GM21786 (cell line): ENCODE measurements around the gene EEFSEC.
"Not testable (repeated sequence)": the region's sequence is repeated elsewhere in the genome, so short reads cannot be mapped to it uniquely, and the experiment has no call there.

Experiments
- ATAC-seq: cut with Tn5 transposase; IDR thresholded peaks from one replicate; pipeline ENCODE4 v1.9.1; 2021; ENCODE audit not compliant: unreplicated experiment

Gene EEFSEC

DNA sequence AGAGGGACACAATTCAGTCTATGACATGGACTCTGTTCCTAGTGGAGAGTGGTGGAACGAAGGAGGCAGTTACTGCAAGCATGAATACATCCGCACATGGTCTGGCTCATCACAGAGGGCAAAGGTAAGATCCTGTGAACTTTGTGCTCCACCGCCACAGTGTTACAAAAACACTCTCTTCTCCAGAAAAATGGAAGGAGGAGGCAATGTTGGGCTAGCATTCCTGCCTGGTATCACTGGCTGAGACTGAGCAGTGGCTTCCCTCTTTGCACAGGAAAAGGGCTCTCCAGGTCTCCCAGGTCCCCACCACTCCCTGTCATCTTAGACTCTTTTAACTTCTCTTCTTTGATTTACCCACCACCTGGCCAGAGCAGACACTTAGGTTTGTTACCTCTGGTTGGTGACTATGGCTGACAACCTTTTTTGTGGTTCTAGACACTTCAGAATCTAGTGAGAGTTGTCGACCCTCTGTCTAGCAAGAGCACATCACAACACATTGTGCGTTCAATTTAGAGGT lies 1.5 kb upstream of the EEFSEC start:
- ATAC-seq: no peak

DNA sequence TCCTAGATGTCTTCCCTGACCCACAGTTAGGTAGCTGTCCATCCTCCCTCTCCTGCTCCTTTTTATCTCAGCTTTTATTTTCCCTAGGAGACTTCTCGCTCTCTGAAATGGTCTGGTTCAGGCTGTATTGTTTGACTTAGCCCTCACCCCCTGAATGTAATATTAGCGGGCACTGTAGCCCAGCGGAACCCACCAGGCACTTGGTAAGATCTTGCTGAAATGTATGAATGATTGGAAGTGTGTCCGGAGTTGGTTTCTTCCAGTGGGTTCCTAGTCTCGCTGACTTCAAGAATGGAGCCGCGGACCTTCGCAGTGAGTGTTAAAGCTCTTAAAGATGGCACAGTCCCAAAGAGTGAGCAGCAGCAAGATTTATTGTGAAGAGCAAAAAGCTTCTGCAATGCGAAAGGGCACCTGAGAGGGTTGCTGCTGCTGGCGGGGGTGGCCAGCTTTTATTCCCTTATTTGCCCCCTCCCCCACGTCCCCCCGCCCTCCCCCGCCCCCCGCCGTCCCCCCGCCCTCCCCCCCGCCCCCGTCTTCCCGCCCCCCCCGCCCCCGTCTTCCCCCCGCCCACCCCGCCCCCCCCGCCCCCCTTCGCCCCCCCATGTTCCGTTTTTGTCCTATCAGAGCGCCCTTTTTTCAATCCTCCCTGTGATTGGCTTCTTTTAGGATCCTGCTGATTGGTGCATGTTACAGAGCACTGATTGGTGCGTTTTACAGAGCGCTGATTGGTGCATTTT lies 694 bp upstream of the EEFSEC start:
- ATAC-seq: peak; percentile 44

DNA sequence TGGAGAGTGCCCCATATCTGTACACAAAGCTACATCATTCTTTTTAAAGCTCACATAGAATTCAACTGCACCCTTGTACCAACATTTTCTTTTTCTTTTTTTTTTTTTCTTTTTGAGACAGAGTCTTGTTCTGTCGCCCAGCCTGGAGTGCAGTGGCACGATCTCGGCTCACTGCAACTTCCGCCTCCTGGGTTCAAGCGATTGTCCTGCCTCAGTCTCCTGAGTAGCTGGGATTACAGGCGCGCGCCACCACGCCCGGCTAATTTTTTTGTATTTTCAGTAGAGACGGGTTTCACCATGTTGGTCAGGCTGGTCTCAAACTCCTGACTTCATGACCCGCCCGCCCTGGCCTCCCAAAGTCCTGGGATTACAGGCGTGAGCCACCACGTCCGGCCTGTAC lies 1.1 kb downstream of the EEFSEC start:
- ATAC-seq: not testable (repeated sequence)

DNA sequence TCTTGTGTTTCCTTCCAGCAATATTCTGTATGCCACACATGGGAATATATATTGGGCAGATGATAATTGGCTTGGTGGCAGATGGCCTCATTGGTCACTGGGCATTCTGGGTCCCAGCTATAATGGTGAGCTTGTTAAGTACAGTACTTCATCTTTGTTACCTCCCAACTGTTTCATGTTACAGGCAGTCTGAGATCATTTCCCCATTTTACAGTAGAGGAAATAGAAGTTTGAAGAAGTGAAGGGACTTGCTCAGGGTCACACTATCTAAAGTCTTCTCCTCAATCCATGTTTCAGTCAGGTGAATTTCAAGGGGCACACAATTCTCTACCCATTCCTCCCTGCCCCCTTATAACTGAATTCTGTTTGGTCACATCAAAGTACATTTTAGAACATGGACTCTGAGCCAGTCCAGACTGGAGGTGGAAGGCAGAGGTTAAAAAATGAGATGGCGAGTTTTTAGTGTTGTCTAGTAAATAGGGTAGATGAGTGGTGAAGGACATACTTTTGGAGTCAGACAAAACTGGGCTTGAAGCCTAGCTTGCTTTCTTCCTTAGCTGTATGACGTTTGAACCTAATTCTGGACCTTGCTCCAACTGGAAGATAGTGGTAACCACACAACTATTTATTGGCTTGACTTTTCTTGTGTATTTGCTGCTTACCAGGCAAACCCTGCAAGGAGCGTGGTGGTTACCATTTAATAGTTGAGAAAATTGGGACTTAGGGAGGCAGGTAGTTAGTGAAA lies 2.5 kb downstream of the EEFSEC start:
- no peak for ATAC-seq

DNA sequence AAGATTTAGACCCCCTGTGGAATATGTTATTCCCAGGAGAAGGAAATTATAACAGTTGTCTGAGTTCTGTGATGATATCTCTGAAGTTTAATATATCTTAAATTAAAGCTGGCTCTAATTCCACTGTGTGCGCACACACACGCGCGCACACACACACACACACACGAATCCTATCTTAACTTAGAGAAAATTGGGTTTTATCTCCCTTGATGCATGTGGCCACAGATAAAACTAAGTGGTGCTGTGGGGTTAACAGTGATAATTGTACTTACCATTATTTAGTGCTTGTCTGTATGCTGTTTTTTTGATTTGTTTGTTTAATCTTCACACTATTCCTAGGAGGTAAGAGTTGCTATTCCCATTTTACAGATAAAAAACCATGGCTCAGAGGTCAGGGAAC lies 7.4 kb downstream of the EEFSEC start:
- ATAC-seq: no peak

DNA sequence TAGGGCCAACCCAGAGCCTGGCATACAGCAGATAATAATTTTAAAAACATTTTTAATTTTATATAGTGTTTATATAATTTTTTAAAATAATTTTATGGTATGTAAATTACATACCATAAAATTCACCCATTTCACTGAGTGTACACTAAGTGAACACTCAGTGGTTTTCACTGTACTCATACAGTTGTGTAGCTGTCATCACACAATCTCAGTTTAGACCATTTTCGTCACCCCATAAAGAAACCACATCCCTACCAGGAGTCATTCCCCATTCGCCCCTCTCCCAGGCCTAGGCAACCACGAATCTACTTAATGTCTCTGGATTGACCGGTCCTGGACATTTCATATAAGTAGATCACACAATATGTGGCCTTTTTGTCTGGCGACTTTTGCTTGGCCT lies 10.2 kb downstream of the EEFSEC start:
- no peak for ATAC-seq

DNA sequence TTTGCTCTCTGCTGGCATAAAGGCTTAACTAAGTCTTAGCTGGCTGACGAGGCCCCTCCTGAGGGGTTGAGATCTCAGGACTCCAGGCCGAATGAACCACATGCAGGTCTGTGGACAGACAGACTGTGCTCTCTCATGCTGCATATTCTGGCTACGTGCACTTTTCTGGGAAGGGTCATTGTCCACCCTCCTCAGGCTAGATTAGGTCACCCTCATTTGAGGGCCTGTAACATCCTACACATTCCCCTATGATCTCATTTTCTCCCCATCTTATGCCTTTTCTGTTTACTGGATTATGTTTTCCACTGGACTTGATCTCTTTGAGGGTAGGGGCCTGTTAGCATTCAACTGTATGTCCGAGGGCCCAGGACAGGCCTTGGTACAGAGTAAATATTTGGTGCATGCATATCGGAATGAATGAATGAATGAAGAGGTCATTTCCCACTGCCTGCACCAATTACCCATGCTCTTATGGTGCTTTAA lies 13.7 kb downstream of the EEFSEC start:
- ATAC-seq: no peak

DNA sequence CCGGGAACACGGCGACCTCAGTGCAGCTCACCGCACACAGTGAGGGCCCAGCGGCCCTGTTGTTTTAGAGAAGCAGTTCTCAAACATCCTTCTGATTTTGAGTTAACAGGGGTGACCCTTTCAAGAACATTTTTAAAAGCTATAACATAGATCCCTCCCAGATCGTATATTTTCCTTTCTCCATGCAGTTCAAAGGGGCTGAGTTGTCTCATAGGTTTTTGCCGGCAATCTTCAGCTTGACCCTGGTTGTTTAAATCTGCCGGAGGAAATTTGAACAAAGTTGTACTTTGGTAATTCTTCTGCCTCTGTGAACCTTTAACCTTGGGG lies 14.3 kb downstream of the EEFSEC start:
- no peak for ATAC-seq

DNA sequence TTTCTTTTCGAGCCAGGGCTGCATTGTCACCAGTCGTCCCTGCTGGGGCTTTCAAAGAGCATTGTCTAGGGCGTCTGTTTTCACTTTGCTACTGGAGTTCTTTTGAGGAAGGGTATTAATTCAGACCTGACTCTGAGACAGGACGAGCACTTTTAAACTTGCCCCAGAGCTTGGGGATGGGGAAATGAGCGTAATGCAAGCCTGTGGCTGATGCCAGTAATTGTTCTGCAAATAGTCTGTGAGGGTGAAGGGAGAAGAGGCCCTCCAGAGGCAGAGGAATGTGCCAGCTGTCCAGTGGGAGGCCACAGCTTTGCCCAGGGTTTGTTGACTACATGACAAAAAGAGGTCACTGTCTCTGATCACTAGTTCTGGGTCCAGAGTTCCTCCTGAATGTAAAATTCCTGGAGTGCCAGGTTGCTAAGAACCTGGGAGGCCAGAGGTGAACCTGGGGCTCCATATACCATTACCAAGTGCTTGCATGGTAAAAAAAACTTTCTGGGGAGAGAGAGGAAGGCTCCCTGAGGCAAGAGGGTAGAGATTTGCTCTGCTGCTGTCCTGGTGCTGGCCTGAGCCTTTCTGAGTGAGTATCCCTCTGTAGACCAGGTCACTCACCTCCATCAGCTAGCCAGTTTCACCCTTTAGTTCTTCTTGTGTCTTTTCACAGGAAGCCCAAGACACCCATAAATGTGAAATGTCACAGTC lies 14.8 kb downstream of the EEFSEC start:
- no peak for ATAC-seq

DNA sequence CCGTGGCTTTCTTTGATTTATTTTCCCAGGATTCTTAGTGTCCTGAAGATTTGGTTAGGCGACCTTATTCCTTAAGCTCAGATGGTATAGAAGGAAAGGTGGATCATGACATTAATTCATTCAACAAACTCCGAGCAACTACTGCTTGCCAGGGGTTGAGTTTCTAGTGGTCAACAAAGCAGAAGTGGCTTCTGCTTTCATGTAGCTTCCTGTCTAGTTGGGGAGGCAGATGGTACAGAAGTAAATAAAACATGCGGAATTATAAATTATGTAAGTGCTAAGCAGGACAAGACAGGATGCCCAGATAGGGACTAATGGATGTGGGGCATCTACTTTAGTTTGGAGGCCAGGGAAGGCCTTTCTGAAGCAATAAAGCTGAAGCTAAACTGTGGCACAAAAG lies 15.6 kb downstream of the EEFSEC start:
- ATAC-seq: no peak

DNA sequence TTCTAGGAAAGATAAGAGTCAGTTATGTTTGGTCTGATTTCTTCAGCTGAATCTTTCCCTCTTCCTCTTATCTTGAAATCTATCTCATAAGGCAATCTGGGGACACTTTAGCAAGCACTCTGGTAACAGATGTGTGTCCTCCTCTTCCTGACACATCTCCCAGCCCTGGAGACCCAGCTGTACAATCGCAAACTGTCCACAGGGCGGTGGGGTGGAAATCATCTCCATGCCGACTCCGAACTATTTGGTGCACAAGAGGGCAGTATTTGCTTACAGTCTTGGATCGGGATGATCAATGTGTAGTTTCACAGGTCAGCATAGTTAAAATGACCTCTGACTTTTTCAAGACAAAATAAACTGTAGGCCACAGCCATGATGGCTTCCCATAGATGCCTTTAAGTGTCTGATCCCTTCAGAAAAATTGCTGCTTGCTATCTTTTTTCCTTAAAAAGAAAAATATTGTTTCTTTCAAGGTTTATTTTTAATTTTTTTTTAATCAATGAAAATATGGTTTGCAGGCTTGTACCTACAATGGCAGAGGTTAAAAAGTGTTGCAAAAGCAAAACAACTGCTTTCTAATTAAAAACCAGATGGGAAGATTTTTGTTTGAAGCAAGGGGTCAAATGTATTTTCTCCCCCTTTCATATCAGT lies 17.7 kb downstream of the EEFSEC start:
- no peak for ATAC-seq

DNA sequence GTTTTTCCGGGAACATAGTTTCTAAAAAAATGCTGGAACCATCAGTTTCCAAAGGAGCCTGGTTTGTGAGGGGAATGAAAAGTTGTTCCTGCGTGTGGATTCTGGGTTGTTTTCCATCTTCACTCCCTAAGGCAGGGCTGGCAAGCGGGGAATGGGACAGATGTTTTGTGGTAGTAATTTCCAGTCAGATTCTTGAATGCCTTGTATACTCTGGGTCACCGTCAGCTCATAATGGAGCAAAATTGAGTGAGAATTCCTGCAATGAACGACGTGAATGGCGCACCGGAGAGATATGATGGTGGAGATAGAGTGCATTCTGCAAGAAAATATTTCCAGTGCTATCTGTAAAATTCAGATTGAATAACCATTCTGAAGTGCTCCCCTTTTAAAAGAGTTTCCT lies 19.9 kb downstream of the EEFSEC start:
- no peak for ATAC-seq

DNA sequence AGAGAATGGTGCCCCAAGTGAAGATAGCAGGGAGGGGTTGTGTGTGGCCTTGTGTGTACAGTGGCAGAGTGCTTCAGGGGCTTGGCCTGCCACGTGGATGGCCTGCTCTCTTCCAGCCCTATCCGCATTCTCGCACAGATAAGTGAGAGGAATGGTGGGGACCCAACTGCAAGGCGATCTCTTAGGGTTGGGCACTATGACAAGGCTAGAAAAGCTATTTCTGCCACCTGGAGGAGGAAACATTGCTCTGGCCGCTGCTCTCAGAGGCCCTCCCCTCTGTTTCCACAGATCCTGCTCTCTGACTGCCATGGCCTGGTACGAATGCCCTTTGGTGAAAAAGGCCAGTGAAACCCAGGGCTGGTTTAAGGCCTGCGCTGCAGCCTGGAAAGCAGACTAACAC lies 20.6 kb downstream of the EEFSEC start:
- ATAC-seq: no peak

DNA sequence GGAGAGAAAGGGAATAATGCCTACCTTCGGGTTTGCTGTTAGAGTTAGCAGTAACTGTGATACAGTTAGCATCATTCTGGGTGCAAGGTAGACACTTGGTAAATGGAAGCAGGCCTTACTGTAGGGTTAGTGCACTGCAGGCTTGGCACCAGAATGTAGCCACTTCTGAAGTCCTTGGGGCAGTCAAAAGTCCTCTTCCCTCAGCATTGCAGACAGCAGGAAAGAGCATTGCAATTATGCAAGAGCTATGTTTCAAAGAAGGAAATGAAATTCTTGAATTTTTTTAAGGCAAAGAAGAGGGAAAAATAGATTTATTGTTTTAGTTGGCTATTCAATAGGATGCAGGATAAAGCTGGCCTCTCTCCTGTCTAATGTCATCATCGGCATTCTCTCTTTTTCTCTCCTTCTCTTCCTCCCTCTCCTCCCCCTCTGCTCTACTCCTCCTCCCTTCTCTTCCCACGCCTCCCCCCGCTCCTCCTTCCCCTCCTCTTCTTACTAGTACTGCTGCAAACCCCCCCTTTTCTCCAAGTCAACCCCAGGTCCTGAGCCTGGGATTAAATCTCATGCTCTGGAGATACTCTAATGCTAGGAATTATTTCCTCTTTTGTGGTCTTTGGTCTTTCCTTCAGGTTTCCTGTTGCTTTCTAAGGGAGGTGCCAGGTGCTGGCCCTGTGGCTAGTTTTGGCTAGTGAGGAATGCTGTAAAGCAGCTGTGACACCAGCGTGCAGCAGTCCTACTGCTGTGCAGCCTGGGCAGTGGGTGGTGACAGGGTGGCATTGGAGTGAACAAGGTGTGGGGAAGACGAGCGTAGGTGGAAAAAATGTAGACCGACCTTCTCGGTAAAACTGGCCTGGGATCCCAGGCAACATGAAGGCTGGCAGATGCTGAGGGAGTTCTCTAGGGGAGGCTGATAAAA lies 21.7 kb downstream of the EEFSEC start:
- ATAC-seq: no peak

DNA sequence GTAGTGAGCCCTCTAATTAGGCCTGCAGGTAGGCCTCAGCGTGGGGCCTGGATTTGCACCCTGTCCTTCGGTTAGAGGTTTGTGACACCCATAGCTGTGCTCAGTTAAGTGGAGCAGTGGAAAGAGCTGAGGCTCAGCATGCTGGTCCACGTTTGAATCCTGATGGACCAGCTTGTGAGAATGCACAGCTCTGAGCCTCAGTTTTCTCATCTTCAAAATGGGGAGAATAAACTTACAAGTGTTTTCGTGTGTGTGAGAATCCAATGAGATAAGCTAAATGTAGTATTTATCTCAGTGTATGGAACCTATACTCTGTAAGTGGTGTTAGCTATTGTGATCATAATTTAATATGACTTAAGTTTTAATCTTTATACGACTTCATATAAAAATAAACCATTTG lies 22.5 kb downstream of the EEFSEC start:
- no peak for ATAC-seq

DNA sequence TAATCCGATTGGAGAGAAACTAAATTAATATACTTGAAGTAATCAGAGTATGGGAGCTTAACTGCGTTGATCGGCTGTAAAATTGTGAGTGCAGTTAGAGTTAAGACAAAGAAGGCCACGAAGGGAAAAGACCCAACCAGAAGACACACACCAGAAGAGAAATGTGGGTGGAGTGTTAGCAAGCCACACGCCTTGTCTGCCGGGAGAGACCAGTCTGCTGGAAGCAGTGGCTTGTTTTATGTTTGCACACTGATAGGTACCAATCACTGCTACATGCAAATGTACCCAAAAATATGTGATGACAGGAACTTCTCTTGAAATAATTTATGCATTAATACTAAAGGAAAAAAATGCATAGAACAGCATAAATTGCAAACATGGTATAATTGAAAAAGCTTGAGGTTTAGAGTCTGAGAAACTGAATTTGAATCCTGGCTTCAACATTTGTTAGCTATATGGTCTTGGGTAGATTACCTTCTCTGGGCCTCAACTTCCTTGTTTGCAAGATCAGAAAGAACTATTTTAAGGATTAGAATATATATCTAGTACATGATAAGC lies 23.1 kb downstream of the EEFSEC start:
- no peak for ATAC-seq

DNA sequence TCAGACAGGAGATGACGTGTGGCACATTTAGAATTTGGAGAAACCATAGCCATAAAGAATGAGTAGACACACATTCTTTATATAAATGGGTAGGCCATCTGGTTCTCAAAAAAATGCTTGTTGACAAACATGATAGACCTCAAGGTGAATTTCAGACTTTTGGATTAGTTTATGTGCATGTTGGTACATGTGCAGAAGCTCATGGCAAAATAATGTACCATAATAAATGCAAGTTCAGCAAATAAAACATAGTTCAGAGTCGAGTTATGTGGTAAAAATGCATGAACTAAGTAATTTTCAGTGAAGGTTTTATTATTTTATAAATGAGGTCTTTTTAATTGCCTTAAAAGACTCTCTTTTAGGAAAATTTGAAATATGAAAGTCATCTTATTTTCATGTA lies 24.6 kb downstream of the EEFSEC start:
- ATAC-seq: no peak

DNA sequence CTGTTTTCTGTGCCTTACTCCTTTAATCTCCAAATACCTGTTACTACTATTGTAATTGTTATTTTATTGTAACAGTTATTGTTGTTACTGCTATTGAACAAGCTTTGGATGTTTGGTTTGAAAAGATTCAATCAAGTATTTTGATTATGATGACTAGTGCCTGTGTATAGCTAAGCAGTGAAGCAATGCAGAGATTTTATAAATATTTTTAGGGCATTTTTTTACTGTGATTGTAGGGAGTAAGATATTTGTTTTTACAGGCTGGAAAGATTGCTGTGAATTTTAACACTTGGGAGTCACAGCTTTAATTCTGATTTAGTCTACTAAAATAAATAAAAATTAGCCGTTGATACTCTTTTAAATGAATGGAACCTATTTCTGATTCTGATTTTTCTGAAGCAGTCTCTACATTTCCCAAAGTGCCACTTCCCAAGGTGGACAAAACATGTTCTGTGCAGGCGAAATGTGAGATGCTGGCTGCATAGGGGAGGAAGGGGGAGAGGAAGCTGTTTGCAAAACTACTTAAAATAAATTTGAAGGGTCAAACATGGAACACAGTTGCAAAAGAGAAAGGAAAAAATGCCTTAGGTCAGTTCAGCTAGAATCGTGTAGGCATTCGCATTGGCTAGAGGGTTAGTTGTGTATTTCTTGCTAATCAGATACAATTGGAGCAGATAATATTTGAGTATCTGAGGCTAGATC lies 25.7 kb downstream of the EEFSEC start:
- ATAC-seq: no peak

DNA sequence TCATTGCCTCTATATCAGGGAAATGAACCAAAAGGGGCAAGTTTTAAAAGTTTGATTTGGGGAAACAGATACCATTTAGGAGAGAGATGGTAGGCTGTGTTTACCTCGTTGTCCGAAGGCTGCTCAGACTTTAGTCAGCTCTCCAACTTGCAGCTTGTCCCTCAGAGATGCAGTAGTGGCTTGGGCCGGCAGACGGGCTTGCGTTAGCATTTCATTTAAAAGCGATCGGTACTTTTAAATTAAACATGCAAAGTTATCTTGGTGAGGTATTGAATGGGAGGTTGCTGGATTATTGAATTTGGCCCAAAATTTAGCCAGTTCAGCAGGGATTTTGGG lies 26.2 kb downstream of the EEFSEC start:
- no peak for ATAC-seq

DNA sequence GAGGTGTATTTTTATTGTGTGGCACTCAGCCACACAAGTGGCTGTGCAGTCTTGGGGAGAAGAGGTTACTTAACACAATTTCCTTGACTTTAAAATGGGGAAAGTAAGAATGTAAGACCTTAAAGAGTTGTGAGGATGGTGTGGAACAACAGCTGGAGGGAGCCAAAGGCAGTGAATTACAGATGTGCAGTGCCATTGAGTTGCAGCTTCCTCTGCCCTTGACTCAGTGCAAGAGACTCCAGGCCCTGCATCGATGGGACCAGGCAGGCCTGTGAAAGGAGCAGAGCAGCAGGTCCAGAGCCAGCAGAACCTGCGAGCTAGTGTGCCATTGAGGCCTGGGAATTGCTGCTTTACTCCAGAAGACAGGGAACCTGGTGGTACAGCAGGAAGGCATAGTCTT lies 27.2 kb downstream of the EEFSEC start:
- no peak for ATAC-seq
